ENCODE measurements around the gene SYK.

- TF ChIP-seq, protein P1, sequence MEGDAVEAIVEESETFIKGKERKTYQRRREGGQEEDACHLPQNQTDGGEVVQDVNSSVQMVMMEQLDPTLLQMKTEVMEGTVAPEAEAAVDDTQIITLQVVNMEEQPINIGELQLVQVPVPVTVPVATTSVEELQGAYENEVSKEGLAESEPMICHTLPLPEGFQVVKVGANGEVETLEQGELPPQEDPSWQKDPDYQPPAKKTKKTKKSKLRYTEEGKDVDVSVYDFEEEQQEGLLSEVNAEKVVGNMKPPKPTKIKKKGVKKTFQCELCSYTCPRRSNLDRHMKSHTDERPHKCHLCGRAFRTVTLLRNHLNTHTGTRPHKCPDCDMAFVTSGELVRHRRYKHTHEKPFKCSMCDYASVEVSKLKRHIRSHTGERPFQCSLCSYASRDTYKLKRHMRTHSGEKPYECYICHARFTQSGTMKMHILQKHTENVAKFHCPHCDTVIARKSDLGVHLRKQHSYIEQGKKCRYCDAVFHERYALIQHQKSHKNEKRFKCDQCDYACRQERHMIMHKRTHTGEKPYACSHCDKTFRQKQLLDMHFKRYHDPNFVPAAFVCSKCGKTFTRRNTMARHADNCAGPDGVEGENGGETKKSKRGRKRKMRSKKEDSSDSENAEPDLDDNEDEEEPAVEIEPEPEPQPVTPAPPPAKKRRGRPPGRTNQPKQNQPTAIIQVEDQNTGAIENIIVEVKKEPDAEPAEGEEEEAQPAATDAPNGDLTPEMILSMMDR (IDR thresholded peaks at IDR 0.05): no peak
- no peak for TF ChIP-seq POLR2A (IDR thresholded peaks at IDR 0.05)
Measured at GRCh38 chr9:90839183-90839728, 37.6 kb downstream of the SYK start.
